Skeletal muscle tissue (tissue), 4 donors: ENCODE results near the gene PRKCE. TPM values are rescaled to one million over a fixed set of nuclear protein-coding genes. Genes with fewer than 3 reads are reported as not detected.
"Not testable (repeated sequence)": the region's sequence is repeated elsewhere in the genome, so short reads cannot be mapped to it uniquely, and the experiment has no call there.

Experiments used
- H3K27ac ChIP-seq: one replicate; pipeline ENCODE4 v1.7.0; 2013; ENCODE audit warnings: mild to moderate bottlenecking, low read depth, low read length, inconsistent platforms
- H3K27me3 ChIP-seq, 3 donors: one replicate each; pipeline ENCODE4 v1.7.0; 2013; ENCODE audit warnings: low read length in 3 of 3; ENCODE audit not compliant: control insufficient read depth in 3 of 3, insufficient read depth in 3 of 3
- H3K36me3 ChIP-seq, 3 donors: one replicate each; pipeline ENCODE4 v1.7.0; 2013; ENCODE audit warnings: low read length in 3 of 3; ENCODE audit not compliant: control insufficient read depth in 3 of 3, insufficient read depth in 3 of 3
- H3K4me1 ChIP-seq, 3 donors: one replicate each; pipeline ENCODE4 v1.7.0; 2013; ENCODE audit warnings: low read length in 3 of 3, mild to moderate bottlenecking in 3 of 3; ENCODE audit not compliant: control insufficient read depth in 3 of 3, insufficient read depth in 3 of 3
- H3K4me3 ChIP-seq, 3 donors: one replicate each; pipeline ENCODE4 v1.7.0; 2013; ENCODE audit warnings: low read length in 3 of 3
- H3K9ac ChIP-seq, 3 donors: one replicate each; pipeline ENCODE4 v1.7.0; 2013; ENCODE audit warnings: low read length in 3 of 3, mild to moderate bottlenecking in 3 of 3, moderate library complexity in 2 of 3, low read depth in 1 of 3
- H3K9me3 ChIP-seq, 3 donors: one replicate each; pipeline ENCODE4 v1.7.0; 2013; ENCODE audit warnings: low read length in 3 of 3; ENCODE audit not compliant: control insufficient read depth in 3 of 3
- total RNA-seq: library from RNA; depleted of rRNA; stranded (reverse); fragments of >200 nt; gene quantifications from one replicate; pipeline ENCODE4 v1.2.3, GENCODE V29; 2014
- donor health status: Osteomylitis.

Gene PRKCE
- total RNA-seq, 1 donor from 2014 or later: 9.4 TPM

GRCh38 chr2:45908316-45909170, 257.1 kb downstream of the PRKCE start:
- Histone ChIP-seq H3K9me3 (no peaks in the 10 kb centered on the region), H3K4me1 (peaks cover 0 to 17% (median 7%) of the 10 kb centered on the region in 3 donors), H3K9ac (no peak overlapping the region), H3K36me3 (no peaks in the 10 kb centered on the region), H3K27ac (no peak overlapping the region), H3K4me3 (no peak overlapping the region), H3K27me3 (no peaks in the 10 kb centered on the region)

GRCh38 chr2:45909171-45909565, 257.7 kb downstream of the PRKCE start:
- Histone ChIP-seq H3K27ac (no peak overlapping the region), H3K4me3 (no peak overlapping the region), H3K4me1 (peaks cover 0 to 17% (median 7%) of the 10 kb centered on the region in 3 donors), H3K36me3 (no peaks in the 10 kb centered on the region), H3K27me3 (no peaks in the 10 kb centered on the region), H3K9me3 (no peaks in the 10 kb centered on the region), H3K9ac (no peak overlapping the region)

- peaks cover 0 to 17% (median 7%) of the 10 kb centered on the region in 3 donors for H3K4me1 ChIP-seq
- no peaks in the 10 kb centered on the region for H3K36me3 ChIP-seq
- H3K27me3 ChIP-seq: no peaks in the 10 kb centered on the region
- no peaks in the 10 kb centered on the region for H3K9me3 ChIP-seq
- no peak overlapping the region for H3K27ac ChIP-seq
- H3K4me3 ChIP-seq: no peak overlapping the region
- H3K9ac ChIP-seq: no peak overlapping the region
These were observed 258.3 kb downstream of the PRKCE start for GRCh38 chr2:45909677-45910191.

- Histone ChIP-seq H3K9me3 (no peaks in the 10 kb centered on the region), H3K4me1 (peaks cover 0 to 17% (median 7%) of the 10 kb centered on the region in 3 donors), H3K9ac (no peak overlapping the region), H3K36me3 (no peaks in the 10 kb centered on the region), H3K4me3 (no peak overlapping the region), H3K27ac (no peak overlapping the region), H3K27me3 (no peaks in the 10 kb centered on the region)
These were observed 259.1 kb downstream of the PRKCE start for GRCh38 chr2:45910473-45911060.

GRCh38 chr2:45911538-45911937, 260.1 kb downstream of the PRKCE start:
- Histone ChIP-seq H3K27ac (no peak overlapping the region), H3K9me3 (no peaks in the 10 kb centered on the region), H3K4me3 (no peak overlapping the region), H3K27me3 (no peaks in the 10 kb centered on the region), H3K36me3 (no peaks in the 10 kb centered on the region), H3K9ac (no peak overlapping the region), H3K4me1 (peaks cover 0 to 17% (median 7%) of the 10 kb centered on the region in 3 donors)

GRCh38 chr2:45912109-45912508, 260.6 kb downstream of the PRKCE start:
- Histone ChIP-seq H3K4me3 (no peak overlapping the region), H3K9ac (no peak overlapping the region), H3K36me3 (no peaks in the 10 kb centered on the region), H3K4me1 (peaks cover 0 to 17% (median 7%) of the 10 kb centered on the region in 3 donors), H3K9me3 (no peaks in the 10 kb centered on the region), H3K27ac (no peak overlapping the region), H3K27me3 (no peaks in the 10 kb centered on the region)

- Histone ChIP-seq H3K27ac (no peak overlapping the region), H3K27me3 (no peaks in the 10 kb centered on the region), H3K9me3 (no peaks in the 10 kb centered on the region), H3K36me3 (no peaks in the 10 kb centered on the region), H3K4me3 (no peak overlapping the region), H3K9ac (no peak overlapping the region), H3K4me1 (peaks cover 0 to 14% (median 6%) of the 10 kb centered on the region in 3 donors)
These were observed 262.1 kb downstream of the PRKCE start for GRCh38 chr2:45913539-45913938.

- Histone ChIP-seq H3K36me3 (no peaks in the 10 kb centered on the region), H3K4me1 (peaks cover 6 to 12% (median 8%) of the 10 kb centered on the region in 3 donors), H3K27ac (no peak overlapping the region), H3K4me3 (no peak overlapping the region), H3K9me3 (no peaks in the 10 kb centered on the region), H3K27me3 (no peaks in the 10 kb centered on the region), H3K9ac (no peak overlapping the region)
These were observed 264.0 kb downstream of the PRKCE start for GRCh38 chr2:45915523-45915922.

GRCh38 chr2:45917561-45918176, 266.2 kb downstream of the PRKCE start:
- not testable (repeated sequence) for H3K9ac ChIP-seq, H3K9me3 ChIP-seq, H3K4me3 ChIP-seq, H3K27me3 ChIP-seq, H3K27ac ChIP-seq, H3K36me3 ChIP-seq
- peaks cover 6 to 17% (median 8%) of the 10 kb centered on the region in 3 donors for H3K4me1 ChIP-seq
